BE2C (cell line): ENCODE results near the gene VSTM4.

Source experiments
- DNase-seq: peaks from one replicate; pipeline ENCODE4 v3.0.0-alpha.2; 2020
- H3K27me3 ChIP-seq: fragments of 250-450 bp; sonication (Bioruptor Pico); 2 replicates; pipeline ENCODE4 v1.5.1; 2020; ENCODE audit warnings: mild to moderate bottlenecking
- H3K36me3 ChIP-seq: fragments of 250-450 bp; sonication (Bioruptor Pico); 2 replicates; pipeline ENCODE4 v1.5.1; 2020; ENCODE audit warnings: mild to moderate bottlenecking
- H3K4me1 ChIP-seq: fragments of 250-450 bp; sonication (Bioruptor Pico); 2 replicates; pipeline ENCODE4 v1.5.1; 2020
- H3K4me3 ChIP-seq: 2 replicates; pipeline ENCODE4 v1.5.1; 2011; ENCODE audit warnings: low read depth, low read length
- H3K9me3 ChIP-seq: fragments of 250-450 bp; sonication (Bioruptor Pico); 2 replicates; pipeline ENCODE4 v1.5.1; 2020
- TF ChIP-seq, protein P1 (sequence below): IDR thresholded peaks from 2 replicates; pipeline ENCODE4 v1.5.1; 2012; ENCODE audit warnings: mild to moderate bottlenecking, low read depth, low read length

The VSTM4 gene

DNA sequence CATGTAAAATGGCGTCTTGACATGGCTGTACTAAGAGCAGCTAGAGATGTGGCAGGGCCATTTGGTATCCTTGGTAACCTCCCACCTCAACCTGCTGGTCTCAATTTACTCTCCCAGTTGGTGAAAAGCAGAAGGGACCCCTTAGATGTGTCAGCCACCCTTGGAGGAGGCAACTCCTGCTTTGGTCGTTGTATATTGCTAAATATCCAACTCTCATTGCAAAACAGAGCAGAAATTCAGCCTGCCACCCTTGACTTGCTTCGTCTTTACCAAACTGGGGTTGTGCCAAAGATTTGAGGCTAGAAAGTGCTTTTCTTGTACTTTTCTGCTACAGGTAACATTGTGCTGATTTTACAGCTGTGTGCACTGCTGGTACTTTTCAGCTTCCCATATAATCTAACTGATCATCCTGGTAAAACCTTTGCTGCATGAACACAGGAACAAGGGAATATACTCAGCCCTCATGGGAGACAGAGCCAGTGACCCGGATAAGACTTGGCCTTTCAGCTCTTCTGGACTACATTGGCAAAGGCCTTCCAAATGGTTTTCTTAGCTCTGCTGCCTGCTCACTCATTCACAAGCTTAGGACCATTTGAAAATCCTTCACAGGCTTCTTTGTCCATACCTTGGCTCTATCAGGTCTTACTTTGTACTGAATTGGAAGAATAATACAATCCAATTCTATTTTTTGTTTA lies 2.2 kb upstream of the VSTM4 start:
- H3K9me3 ChIP-seq: no peaks in the 10 kb centered on the region
- no peak overlapping the region for H3K4me3 ChIP-seq
- peaks cover 5% of the 10 kb centered on the region; the same call in 1 of the 2 replicates for H3K27me3 ChIP-seq
- DNase-seq: no peak
- no peaks in the 10 kb centered on the region for H3K4me1 ChIP-seq
- H3K36me3 ChIP-seq: no peaks in the 10 kb centered on the region
- TF ChIP-seq, protein P1, sequence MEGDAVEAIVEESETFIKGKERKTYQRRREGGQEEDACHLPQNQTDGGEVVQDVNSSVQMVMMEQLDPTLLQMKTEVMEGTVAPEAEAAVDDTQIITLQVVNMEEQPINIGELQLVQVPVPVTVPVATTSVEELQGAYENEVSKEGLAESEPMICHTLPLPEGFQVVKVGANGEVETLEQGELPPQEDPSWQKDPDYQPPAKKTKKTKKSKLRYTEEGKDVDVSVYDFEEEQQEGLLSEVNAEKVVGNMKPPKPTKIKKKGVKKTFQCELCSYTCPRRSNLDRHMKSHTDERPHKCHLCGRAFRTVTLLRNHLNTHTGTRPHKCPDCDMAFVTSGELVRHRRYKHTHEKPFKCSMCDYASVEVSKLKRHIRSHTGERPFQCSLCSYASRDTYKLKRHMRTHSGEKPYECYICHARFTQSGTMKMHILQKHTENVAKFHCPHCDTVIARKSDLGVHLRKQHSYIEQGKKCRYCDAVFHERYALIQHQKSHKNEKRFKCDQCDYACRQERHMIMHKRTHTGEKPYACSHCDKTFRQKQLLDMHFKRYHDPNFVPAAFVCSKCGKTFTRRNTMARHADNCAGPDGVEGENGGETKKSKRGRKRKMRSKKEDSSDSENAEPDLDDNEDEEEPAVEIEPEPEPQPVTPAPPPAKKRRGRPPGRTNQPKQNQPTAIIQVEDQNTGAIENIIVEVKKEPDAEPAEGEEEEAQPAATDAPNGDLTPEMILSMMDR: no peak

DNA sequence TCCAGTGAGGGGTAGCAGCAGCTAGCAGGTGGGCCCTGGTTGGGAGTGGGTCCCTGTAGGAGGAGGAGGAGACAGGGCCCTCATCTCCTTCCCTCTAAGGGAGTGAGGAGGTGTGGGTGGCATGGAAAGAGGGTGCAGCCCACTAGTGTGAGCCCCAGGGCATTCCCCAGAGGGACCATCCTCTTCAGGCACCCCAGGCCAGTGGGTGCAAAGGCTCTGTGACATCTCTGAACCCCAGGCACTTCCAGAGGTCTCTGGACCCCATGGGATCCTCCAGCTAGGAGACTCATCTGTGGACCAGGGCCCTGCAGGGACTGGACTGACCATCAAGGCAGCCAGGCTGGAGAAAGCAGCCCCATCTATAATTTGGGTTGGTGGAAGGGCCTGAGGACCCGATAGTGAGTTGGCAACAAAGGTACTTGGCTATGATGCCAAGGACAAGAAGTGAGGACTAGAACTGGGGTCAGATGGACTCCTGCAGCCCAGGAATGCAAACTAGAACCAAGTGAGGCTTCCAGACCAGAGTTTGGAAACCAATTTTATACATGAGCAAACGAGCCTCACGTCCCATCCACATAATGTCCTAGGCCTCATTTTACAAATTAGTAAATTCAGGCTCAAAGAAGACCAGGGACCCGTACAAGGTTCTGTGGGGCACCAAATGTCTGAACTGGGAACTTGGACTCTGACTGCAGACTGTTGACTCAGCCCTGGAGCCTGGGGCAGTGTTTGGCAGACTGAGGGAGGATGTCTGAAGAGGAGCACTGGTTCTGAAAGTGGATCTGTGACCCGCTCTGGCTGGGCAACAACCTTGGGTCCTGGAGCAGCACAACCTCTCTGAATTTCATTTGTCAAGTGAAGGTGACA lies 1.4 kb upstream of the VSTM4 start:
- TF ChIP-seq, protein P1: no peak
- Histone ChIP-seq H3K4me1 (no peaks in the 10 kb centered on the region), H3K27me3 (peaks cover 5% of the 10 kb centered on the region; the same call in 1 of the 2 replicates), H3K36me3 (no peaks in the 10 kb centered on the region), H3K9me3 (no peaks in the 10 kb centered on the region), H3K4me3 (no peak overlapping the region)
- no peak for DNase-seq

DNA sequence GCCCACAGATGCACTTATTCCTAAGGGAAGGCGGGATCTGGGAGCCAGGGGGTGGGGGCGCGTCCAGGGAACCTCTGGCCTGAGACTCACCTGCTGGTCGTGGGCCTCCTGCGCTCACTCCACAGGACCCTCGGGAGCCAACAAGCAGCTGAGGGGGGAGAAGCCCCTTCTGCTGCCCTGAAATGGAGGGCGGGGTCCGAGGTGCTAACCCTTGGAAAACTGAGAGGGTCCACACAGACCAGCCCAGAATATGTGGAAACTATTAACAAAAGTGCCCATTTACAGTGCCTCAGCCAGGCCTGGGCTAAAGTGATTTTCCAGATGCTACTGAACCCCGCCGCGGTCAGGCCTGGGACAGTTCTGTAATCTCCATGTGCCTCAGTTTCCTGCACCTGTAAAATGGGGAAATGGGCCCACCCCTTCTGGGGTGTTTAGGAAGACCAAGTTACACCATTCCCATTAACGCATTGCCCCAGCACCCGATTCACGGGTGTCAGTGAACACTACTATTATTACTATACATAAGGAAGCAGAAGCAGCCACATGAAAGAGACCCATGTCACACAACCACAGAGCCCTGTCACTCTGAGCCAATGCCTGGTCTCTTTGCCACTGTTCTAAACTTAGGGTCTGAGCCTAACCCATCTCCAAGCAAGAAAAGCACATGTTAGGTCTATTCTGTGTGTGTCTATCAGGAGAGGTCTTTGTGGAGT lies 630 bp upstream of the VSTM4 start:
- H3K27me3 ChIP-seq: peaks cover 5% of the 10 kb centered on the region; the same call in 1 of the 2 replicates
- no peak overlapping the region for H3K4me3 ChIP-seq
- H3K36me3 ChIP-seq: no peaks in the 10 kb centered on the region
- H3K4me1 ChIP-seq: no peaks in the 10 kb centered on the region
- TF ChIP-seq, protein P1: no peak
- H3K9me3 ChIP-seq: no peaks in the 10 kb centered on the region
- no peak for DNase-seq

DNA sequence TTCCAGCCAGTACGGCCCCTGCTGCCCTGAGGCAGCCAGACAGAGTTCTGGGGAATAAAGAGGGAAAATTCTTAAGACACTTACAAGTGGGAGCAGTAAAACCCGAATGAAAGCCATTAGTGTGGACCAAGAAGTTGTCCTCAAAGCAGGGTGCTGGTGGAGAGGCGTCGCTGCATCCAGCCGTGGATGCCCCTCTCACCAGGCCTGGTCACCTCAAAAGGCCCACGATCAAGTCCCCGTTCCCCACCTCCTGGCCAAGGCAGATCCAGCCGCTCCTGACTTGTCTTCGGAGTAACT lies 656 bp downstream of the VSTM4 start:
- Histone ChIP-seq H3K4me3 (peak overlapping the region; percentile 58), H3K4me1 (0 out of 2 replicates have a peak, but pooled peaks cover 5% of the 10 kb centered on the region), H3K36me3 (no peaks in the 10 kb centered on the region), H3K27me3 (peaks cover 5% of the 10 kb centered on the region; the same call in 1 of the 2 replicates), H3K9me3 (no peaks in the 10 kb centered on the region)
- no peak for DNase-seq
- TF ChIP-seq, protein P1: no peak

DNA sequence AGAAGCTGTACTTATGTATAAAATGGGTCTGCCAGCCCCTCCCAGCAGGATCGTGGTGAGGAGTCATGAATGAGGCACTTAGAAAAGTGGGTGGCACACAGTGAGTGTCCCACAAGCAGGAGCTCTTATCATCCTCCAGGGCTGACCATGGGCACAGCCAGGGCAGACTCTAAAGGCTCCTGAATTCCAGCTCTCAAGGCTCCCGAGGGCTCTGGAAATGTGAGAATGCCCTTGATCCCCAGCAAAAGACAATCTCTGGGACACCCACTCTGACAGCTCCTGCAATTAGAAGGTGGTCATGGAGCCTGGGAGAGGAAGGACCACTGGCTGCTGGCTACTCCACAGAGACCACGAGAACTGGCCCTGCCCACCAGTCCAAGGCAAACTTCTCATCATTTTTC lies 1.6 kb downstream of the VSTM4 start:
- Histone ChIP-seq H3K9me3 (no peaks in the 10 kb centered on the region), H3K4me3 (no peak overlapping the region), H3K4me1 (0 out of 2 replicates have a peak, but pooled peaks cover 5% of the 10 kb centered on the region), H3K36me3 (no peaks in the 10 kb centered on the region), H3K27me3 (peaks cover 5% of the 10 kb centered on the region; the same call in 1 of the 2 replicates)
- TF ChIP-seq, protein P1: no peak
- no peak for DNase-seq
